ENCODE results near the gene FGF4. TPM values are rescaled to one million over a fixed set of nuclear protein-coding genes. Genes with fewer than 3 reads are reported as not detected.

Gene FGF4
- total RNA-seq, 1 experiment from 2014 or later = 5.9 TPM

DNA sequence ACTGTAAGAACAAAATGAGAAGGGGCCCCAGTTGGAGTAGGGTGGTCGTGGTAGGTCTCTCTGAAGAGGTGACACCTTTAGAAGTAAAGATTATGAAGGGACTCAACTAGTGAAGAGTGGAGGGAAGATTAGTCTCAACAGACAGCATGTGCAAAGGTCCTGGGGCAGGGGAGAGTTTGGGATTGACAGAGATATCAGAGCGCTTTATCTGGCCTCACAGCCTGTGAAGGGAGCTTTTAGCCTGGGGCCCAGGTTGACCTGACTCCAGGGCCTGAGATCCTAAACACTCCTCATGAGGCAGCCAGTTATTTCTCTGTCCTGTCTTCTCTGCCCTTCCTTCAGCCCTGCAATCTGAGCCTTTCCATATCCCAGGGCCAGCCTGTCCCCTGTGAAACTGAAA lies 27.9 kb upstream of the FGF4 start (continued):
- no peak for TF ChIP-seq AR (CRISPR knock-in tag; IDR thresholded peaks at IDR 0.05)

DNA sequence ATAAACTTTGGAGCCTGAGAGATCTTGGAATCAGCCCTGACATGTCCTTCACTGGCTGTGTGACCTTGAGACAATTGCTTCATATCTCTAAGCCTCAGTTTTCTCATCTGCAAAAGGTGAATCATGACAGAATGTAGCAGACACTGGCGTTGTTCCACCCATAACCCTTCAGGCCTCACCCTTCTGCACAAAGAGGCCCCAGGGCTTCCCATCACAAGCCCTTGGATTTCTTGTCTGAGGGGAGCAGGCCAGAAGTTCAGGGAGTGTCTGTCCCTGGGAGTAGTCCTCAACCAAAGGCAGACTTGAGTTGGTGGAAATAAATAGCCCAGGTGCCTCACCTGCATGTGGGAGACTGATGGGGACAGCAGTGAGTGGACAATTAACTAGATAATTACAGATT lies 27.4 kb upstream of the FGF4 start:
- TF ChIP-seq NR1H2 (CRISPR knock-in tag; IDR thresholded peaks at IDR 0.05) (no peak), SOX15 (CRISPR knock-in tag; IDR thresholded peaks at IDR 0.05) (no peak), ZBTB21 (CRISPR knock-in tag; IDR thresholded peaks at IDR 0.05; ENCODE audit: borderline replicate concordance) (no peak), ZNF317 (CRISPR knock-in tag; IDR thresholded peaks at IDR 0.05; ENCODE audit: borderline replicate concordance, low read depth) (no peak), MYBL2 (CRISPR knock-in tag; IDR thresholded peaks at IDR 0.05) (no peak), ZNF425 (CRISPR knock-in tag; conservative IDR thresholded peaks at IDR 0.05) (no peak), NR2C2 (CRISPR knock-in tag; IDR thresholded peaks at IDR 0.05) (no peak), SMAD3 (CRISPR knock-in tag; IDR thresholded peaks at IDR 0.05; ENCODE audit: borderline replicate concordance) (no peak), ATF1 (CRISPR knock-in tag; IDR thresholded peaks at IDR 0.05) (no peak), ATF2 (CRISPR knock-in tag; IDR thresholded peaks at IDR 0.05; ENCODE audit: borderline replicate concordance, low read depth) (no peak), HMGA2 (CRISPR knock-in tag; IDR thresholded peaks at IDR 0.05) (no peak), SMAD4 (CRISPR knock-in tag; IDR thresholded peaks at IDR 0.05) (no peak)
- TF ChIP-seq, protein P1, sequence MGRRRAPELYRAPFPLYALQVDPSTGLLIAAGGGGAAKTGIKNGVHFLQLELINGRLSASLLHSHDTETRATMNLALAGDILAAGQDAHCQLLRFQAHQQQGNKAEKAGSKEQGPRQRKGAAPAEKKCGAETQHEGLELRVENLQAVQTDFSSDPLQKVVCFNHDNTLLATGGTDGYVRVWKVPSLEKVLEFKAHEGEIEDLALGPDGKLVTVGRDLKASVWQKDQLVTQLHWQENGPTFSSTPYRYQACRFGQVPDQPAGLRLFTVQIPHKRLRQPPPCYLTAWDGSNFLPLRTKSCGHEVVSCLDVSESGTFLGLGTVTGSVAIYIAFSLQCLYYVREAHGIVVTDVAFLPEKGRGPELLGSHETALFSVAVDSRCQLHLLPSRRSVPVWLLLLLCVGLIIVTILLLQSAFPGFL (CRISPR knock-in tag; IDR thresholded peaks at IDR 0.05; ENCODE audit: borderline replicate concordance) = no peak
- TF ChIP-seq, protein P2, sequence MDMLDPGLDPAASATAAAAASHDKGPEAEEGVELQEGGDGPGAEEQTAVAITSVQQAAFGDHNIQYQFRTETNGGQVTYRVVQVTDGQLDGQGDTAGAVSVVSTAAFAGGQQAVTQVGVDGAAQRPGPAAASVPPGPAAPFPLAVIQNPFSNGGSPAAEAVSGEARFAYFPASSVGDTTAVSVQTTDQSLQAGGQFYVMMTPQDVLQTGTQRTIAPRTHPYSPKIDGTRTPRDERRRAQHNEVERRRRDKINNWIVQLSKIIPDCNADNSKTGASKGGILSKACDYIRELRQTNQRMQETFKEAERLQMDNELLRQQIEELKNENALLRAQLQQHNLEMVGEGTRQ (CRISPR knock-in tag; IDR thresholded peaks at IDR 0.05) = no peak
- no peaks in the 10 kb centered on the region for H3K36me3 Mint-ChIP-seq
- H3K9me3 Mint-ChIP-seq = peaks cover 5% of the 10 kb centered on the region
- no peak for DNase-seq (ENCODE audit: low spot score)
- H3K27me3 Mint-ChIP-seq (ENCODE audit: low read depth) = no peaks in the 10 kb centered on the region; the same call in 1 of the 2 replicates
- no peak overlapping the region for H3K27ac Mint-ChIP-seq
- POLR2A ChIA-PET = no interaction called here
- CTCF ChIA-PET = no interaction called here
- no peaks in the 10 kb centered on the region for H3K4me1 Mint-ChIP-seq
- no peak overlapping the region for H3K4me3 Mint-ChIP-seq
- no peak for ATAC-seq
